Erythroblast (primary cell): Measurements from ENCODE around the gene IQGAP3.

ENCODE experiments used
- GATA1 ChIP-seq: IDR thresholded peaks from 2 replicates; pipeline ENCODE4 v1.6.1; 2011; ENCODE audit warnings: low read depth, mild to moderate bottlenecking, control low read depth, low read length, moderate library complexity
- POLR2A ChIP-seq: IDR thresholded peaks from 2 replicates; pipeline ENCODE4 v1.6.1; 2011; ENCODE audit warnings: mild to moderate bottlenecking, low read length

- TF ChIP-seq POLR2A (no peak), GATA1 (no peak)
Measured at GRCh38 chr1:156506450-156506849, 65.9 kb downstream of the IQGAP3 start.
